GM06990 (cell line): ENCODE results near the gene SPG11.
"Not testable (repeated sequence)": the region's sequence is repeated elsewhere in the genome, so short reads cannot be mapped to it uniquely, and the experiment has no call there.

ENCODE experiments used
- DNase-seq: peaks from one replicate; pipeline ENCODE4 v3.0.0-alpha.2; 2011; ENCODE audit not compliant: insufficient read length; ENCODE audit errors: extremely low read depth
- H3K27me3 ChIP-seq: replicated peaks from 2 replicates; pipeline ENCODE4 v1.6.0; 2011; ENCODE audit warnings: low read length; ENCODE audit not compliant: control insufficient read depth, insufficient read depth
- H3K36me3 ChIP-seq: 2 replicates; pipeline ENCODE4 v1.5.1; 2011; ENCODE audit warnings: low read length; ENCODE audit not compliant: control insufficient read depth, insufficient read depth
- H3K4me3 ChIP-seq: replicated peaks from 2 replicates; pipeline ENCODE4 v1.5.1; 2011; ENCODE audit warnings: low read depth, mild to moderate bottlenecking, control low read depth, low read length
- CTCF ChIP-seq: IDR thresholded peaks from 2 replicates; pipeline ENCODE4 v1.5.1; 2011; ENCODE audit warnings: low read length, control low read depth, mild to moderate bottlenecking, inconsistent platforms; ENCODE audit not compliant: insufficient read depth, poor library complexity, severe bottlenecking

The SPG11 gene

GRCh38 chr15:44565387-44566154, 97.9 kb downstream of the SPG11 start:
- H3K36me3 ChIP-seq = peaks cover 30% of the 10 kb centered on the region
- no peak for TF ChIP-seq CTCF

GRCh38 chr15:44560926-44561325, 102.5 kb downstream of the SPG11 start:
- H3K27me3 ChIP-seq, DNase-seq, H3K4me3 ChIP-seq: not testable (repeated sequence)
- peaks cover 25% of the 10 kb centered on the region for H3K36me3 ChIP-seq

More at GRCh38 chr15:44565387-44566154, 97.9 kb downstream of the SPG11 start:
- H3K4me3 ChIP-seq = no peak overlapping the region
- no peaks in the 10 kb centered on the region for H3K27me3 ChIP-seq
- DNase-seq = no peak

- DNase-seq = no peak
- Histone ChIP-seq H3K36me3 (peaks cover 14% of the 10 kb centered on the region), H3K27me3 (no peaks in the 10 kb centered on the region), H3K4me3 (no peak overlapping the region)
- no peak for TF ChIP-seq CTCF
These were observed 108.3 kb downstream of the SPG11 start for GRCh38 chr15:44554934-44555723.

GRCh38 chr15:44550734-44551133, 112.7 kb downstream of the SPG11 start:
- H3K36me3 ChIP-seq = peaks cover 6% of the 10 kb centered on the region; the same call in 1 of the 2 replicates
- no peak for DNase-seq
- no peak for TF ChIP-seq CTCF
- H3K27me3 ChIP-seq = no peaks in the 10 kb centered on the region
- no peak overlapping the region for H3K4me3 ChIP-seq

GRCh38 chr15:44550256-44550655, 113.2 kb downstream of the SPG11 start:
- DNase-seq = no peak
- peak; percentile 19 for TF ChIP-seq CTCF
- no peaks in the 10 kb centered on the region for H3K27me3 ChIP-seq
- H3K4me3 ChIP-seq = no peak overlapping the region
- H3K36me3 ChIP-seq = peaks cover 4% of the 10 kb centered on the region; the same call in 1 of the 2 replicates

- not testable (repeated sequence) for H3K27me3 ChIP-seq, H3K4me3 ChIP-seq, H3K36me3 ChIP-seq, DNase-seq
These were observed 114.3 kb downstream of the SPG11 start for GRCh38 chr15:44549152-44549551.
